PC-9 (cell line): ENCODE results near the gene ZNHIT1. TPM values are rescaled to one million over a fixed set of nuclear protein-coding genes. Genes with fewer than 3 reads are reported as not detected.
A peak's percentile ranks its signal among the peaks of the same experiment; 100 is the strongest.
"Not testable (repeated sequence)": the region's sequence is repeated elsewhere in the genome, so short reads cannot be mapped to it uniquely, and the experiment has no call there.

Experiments
- BruUV-seq: library from RNA; stranded (reverse); fragments of 400-500 nt; replicated peaks from 2 replicates; lab custom pipeline; 2021; lab: Mats Ljungman, UMichigan
- CTCF ChIA-PET: fragments of 300-600 bp; sonication (Branson Sonifier 250); formaldehyde crosslinking; loops from one replicate; lab custom pipeline; 2022; ENCODE audit warnings: antibody characterized with exemption; lab: Charles Lee
- POLR2A ChIA-PET: fragments of 300-600 bp; sonication (Branson Sonifier 250); formaldehyde crosslinking; loops from one replicate; lab custom pipeline; 2022; ENCODE audit warnings: antibody characterized with exemption; ENCODE audit not compliant: unreplicated experiment; lab: Charles Lee
- DNase-seq, 2 experiments: peaks; one replicate each; pipeline versions ENCODE4 v3.0.0 to v3.0.0-alpha.2; 2015 to 2022; ENCODE audit warnings: mixed read lengths in 1 of 2
- H2AFZ ChIP-seq: fragments of 200-600 bp; sonication (generic); 2 replicates; pipeline ENCODE4 v1.8.1; 2017; ENCODE audit warnings: antibody characterized with exemption
- H3F3A ChIP-seq: fragments of 200-600 bp; sonication (generic); 2 replicates; pipeline ENCODE4 v1.8.1; 2017; ENCODE audit warnings: antibody characterized with exemption, mild to moderate bottlenecking, low read depth; ENCODE audit not compliant: insufficient read depth
- H3K27ac ChIP-seq: fragments of 200-600 bp; sonication (generic); 2 replicates; pipeline ENCODE4 v1.6.1; 2016; ENCODE audit warnings: mixed run types
- H3K27me3 ChIP-seq: fragments of 200-600 bp; sonication (generic); 2 replicates; pipeline ENCODE4 v1.6.1; 2016; ENCODE audit warnings: low read depth, mixed run types; ENCODE audit not compliant: insufficient read depth
- H3K36me3 ChIP-seq: fragments of 200-600 bp; sonication (generic); 2 replicates; pipeline ENCODE4 v1.6.1; 2016; ENCODE audit warnings: low read depth, mixed run types
- H3K4me1 ChIP-seq: fragments of 200-600 bp; sonication (generic); replicated peaks from 2 replicates; pipeline ENCODE4 v1.6.1; 2016; ENCODE audit warnings: mixed run types; ENCODE audit not compliant: insufficient read depth
- H3K4me2 ChIP-seq: fragments of 200-600 bp; sonication (generic); 2 replicates; pipeline ENCODE4 v1.6.1; 2017; ENCODE audit warnings: mixed run types
- H3K4me3 ChIP-seq: fragments of 200-600 bp; sonication (generic); 2 replicates; pipeline ENCODE4 v1.6.1; 2016; ENCODE audit warnings: mixed run types
- H3K79me2 ChIP-seq: fragments of 200-600 bp; sonication (generic); 2 replicates; pipeline ENCODE4 v1.6.1; 2017; ENCODE audit warnings: low read depth, mixed run types
- H3K9me2 ChIP-seq: fragments of 200-600 bp; sonication (generic); 2 replicates; pipeline ENCODE4 v1.8.1; 2017; ENCODE audit warnings: mild to moderate bottlenecking; ENCODE audit not compliant: insufficient read depth
- H3K9me3 ChIP-seq: fragments of 200-600 bp; sonication (generic); 2 replicates; pipeline ENCODE4 v1.8.1; 2016; ENCODE audit warnings: low read depth; ENCODE audit not compliant: insufficient read depth
- H4K20me1 ChIP-seq: fragments of 200-600 bp; sonication (generic); 2 replicates; pipeline ENCODE4 v1.8.1; 2017; ENCODE audit not compliant: insufficient read depth
- CTCF ChIP-seq: fragments of 200-600 bp; sonication (generic); conservative IDR thresholded peaks from 2 replicates; pipeline ENCODE4 v1.6.1; 2017; ENCODE audit warnings: mixed run types, antibody characterized with exemption, mild to moderate bottlenecking, moderate library complexity
- EZH2 ChIP-seq: fragments of 200-600 bp; sonication (generic); IDR thresholded peaks from 2 replicates; pipeline ENCODE4 v1.8.0; 2017; ENCODE audit warnings: antibody characterized with exemption, low read depth
- intact Hi-C: fragments of 100-400 bp; cut with micrococcal nuclease; formaldehyde crosslinking; loops from one replicate; pipeline ENCODE4 v1.10.0; 2022; ENCODE audit not compliant: unreplicated experiment
- total RNA-seq: library from RNA; stranded (reverse); gene quantifications from 2 replicates; pipeline ENCODE4 v1.2.3, GENCODE V29; 2021

The ZNHIT1 gene
- total RNA-seq, 1 experiment from 2014 or later: 110 TPM

GRCh38 chr7:101198476-101198875 lies 19.5 kb upstream of the ZNHIT1 start:
- no peak overlapping the region for H2AFZ ChIP-seq
- no peaks in the 10 kb centered on the region for H3K4me1 ChIP-seq
- H3F3A ChIP-seq: no peaks in the 10 kb centered on the region
- ChIA-PET CTCF (interaction anchor here (0.7 kb wide), 1 partner anchor 36 kb away, joined by 4 read pairs; no protein-coding TSS in a partner anchor), POLR2A (no interaction called here)
- TF ChIP-seq CTCF: no peak
- no peak for TF ChIP-seq EZH2
- no peak overlapping the region for H3K4me3 ChIP-seq
- BruUV-seq: no TSS peak
- no peaks in the 10 kb centered on the region for H3K36me3 ChIP-seq
- no peaks in the 10 kb centered on the region for H4K20me1 ChIP-seq
- no peaks in the 10 kb centered on the region for H3K79me2 ChIP-seq
- intact Hi-C loops: no loop called here
- H3K27me3 ChIP-seq: no peaks in the 10 kb centered on the region
- no peak overlapping the region for H3K4me2 ChIP-seq
- no peaks in the 10 kb centered on the region for H3K9me3 ChIP-seq
- H3K9me2 ChIP-seq: no peaks in the 10 kb centered on the region
- H3K27ac ChIP-seq: no peak overlapping the region
- DNase-seq: no peak

DNA sequence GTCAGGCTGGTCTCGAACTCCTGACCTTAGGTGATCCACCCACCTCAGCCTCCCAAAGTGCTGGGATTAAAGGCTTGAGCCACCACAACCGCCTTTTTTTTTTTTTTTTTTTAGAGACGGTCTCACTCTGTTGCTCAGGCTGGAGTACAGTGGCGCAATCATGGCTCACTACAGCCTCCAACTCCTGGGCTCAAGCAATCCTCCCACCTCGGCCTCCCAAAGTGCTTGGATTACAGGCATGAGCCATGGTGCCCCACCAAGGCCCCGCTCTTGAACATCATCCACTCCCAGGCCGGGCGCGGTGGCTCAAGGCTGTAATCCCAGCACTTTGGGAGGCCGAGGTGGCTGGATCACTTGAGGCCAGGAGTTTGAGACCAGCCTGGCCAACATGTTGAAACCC lies 18.4 kb upstream of the ZNHIT1 start:
- H3K4me3 ChIP-seq, BruUV-seq, H3K27me3 ChIP-seq, H3K4me1 ChIP-seq, H2AFZ ChIP-seq, H3K79me2 ChIP-seq, H3K36me3 ChIP-seq, POLR2A ChIA-PET, intact Hi-C loops, H3K27ac ChIP-seq, H3K9me3 ChIP-seq, DNase-seq, H3K9me2 ChIP-seq, H4K20me1 ChIP-seq, H3K4me2 ChIP-seq, H3F3A ChIP-seq: not testable (repeated sequence)
- CTCF ChIA-PET: interaction anchor here (0.7 kb wide), 1 partner anchor 671 kb away, joined by 5 read pairs; no protein-coding TSS in a partner anchor

DNA sequence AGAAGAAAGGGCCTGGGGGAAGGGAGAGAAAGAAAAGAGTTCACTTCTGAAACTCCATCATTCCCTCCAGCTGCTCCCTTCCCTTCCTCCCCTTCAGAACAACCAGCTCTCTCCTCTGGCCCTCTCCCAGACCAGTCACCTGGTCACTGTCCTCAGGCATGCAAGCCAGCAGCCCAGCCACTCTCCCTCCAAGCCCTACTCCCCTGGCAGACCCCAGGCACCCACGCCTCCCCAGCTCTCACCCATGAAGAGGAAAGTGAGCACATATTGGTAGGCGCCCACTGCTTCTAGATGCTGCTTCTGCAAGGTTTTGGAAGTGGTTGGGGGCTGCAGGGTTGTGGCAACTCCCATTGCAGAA lies 17.5 kb upstream of the ZNHIT1 start:
- H3K79me2 ChIP-seq: no peaks in the 10 kb centered on the region
- H3K4me2 ChIP-seq: no peak overlapping the region
- H3K27me3 ChIP-seq: no peaks in the 10 kb centered on the region
- no peak overlapping the region for H2AFZ ChIP-seq
- no peaks in the 10 kb centered on the region for H4K20me1 ChIP-seq
- TF ChIP-seq EZH2 (no peak), CTCF (no peak)
- H3K9me2 ChIP-seq: no peaks in the 10 kb centered on the region
- ChIA-PET CTCF (no interaction called here), POLR2A (no interaction called here)
- no peaks in the 10 kb centered on the region for H3K36me3 ChIP-seq
- DNase-seq: no peak
- H3K4me3 ChIP-seq: no peak overlapping the region
- intact Hi-C loops: no loop called here
- no peaks in the 10 kb centered on the region for H3F3A ChIP-seq
- no TSS peak for BruUV-seq
- no peak overlapping the region for H3K27ac ChIP-seq
- H3K4me1 ChIP-seq: no peaks in the 10 kb centered on the region
- no peaks in the 10 kb centered on the region for H3K9me3 ChIP-seq

DNA sequence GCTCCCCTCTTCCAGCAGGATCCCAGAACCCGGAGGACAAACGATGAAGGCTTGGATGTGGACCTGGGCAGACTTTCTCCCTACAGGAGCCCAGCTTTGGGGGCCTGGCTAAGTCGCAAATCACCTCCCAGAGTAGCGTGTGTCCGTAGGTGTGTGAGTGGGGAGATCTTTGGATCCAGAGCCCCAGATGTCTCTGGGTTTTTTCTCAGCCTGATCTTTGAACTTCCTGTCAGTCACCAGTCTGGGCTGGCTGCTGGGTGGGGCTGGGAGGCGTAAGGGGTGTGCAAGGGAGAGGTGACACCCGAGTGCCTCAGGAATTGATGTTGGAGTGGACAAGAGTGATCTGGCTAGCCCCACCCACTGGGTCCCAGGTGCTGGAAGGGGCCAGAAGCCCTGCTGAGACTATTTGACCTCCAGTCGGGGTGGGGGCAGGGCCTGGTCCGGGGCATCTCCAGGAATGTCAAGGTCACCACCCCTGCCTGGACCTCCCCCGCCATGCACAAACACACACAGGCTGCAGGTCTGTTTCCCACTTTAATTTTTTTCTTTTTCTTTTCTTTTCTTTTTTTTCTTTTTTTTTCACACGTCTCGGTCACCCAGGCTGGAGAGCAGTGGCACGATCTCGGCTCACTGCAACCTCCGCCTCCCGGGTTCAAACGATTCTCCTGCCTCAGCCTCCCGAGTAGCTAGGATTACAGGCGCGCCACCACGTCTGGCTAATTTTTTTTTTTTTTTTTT lies 16.9 kb upstream of the ZNHIT1 start, which contains the start of gene MOGAT3:
MOGAT3 (minus strand) TSS at position 175 of the 738 bp plus-strand sequence. CDS start 182 bp downstream, outside the sequence.
- no peak for TF ChIP-seq EZH2
- no peak for TF ChIP-seq CTCF
- no peaks in the 10 kb centered on the region for H3K36me3 ChIP-seq

More for the DNA sequence above, 16.9 kb upstream of the ZNHIT1 start, which contains the start of gene MOGAT3:
- no peaks in the 10 kb centered on the region for H3K27me3 ChIP-seq
- H3K9me2 ChIP-seq: no peaks in the 10 kb centered on the region
- intact Hi-C loops: no loop called here
- no peaks in the 10 kb centered on the region for H3K79me2 ChIP-seq
- H4K20me1 ChIP-seq: no peaks in the 10 kb centered on the region
- CTCF ChIA-PET: no interaction called here
- peak in 1 of 2 experiments; percentile 21 for DNase-seq
- no TSS peak for BruUV-seq
- H3K9me3 ChIP-seq: no peaks in the 10 kb centered on the region
- H3F3A ChIP-seq: no peaks in the 10 kb centered on the region
- no peaks in the 10 kb centered on the region for H3K4me1 ChIP-seq
- H3K4me2 ChIP-seq: no peak within 1 kb of the TSS
- no peak within 1 kb of the TSS for H2AFZ ChIP-seq
- POLR2A ChIA-PET: no interaction called here
- H3K27ac ChIP-seq: no peak within 1 kb of the TSS
- no peak within 1 kb of the TSS for H3K4me3 ChIP-seq
